WI38 (cell line): Measurements from ENCODE around the gene CDHR3.
"Not testable (repeated sequence)": the region's sequence is repeated elsewhere in the genome, so short reads cannot be mapped to it uniquely, and the experiment has no call there.

Experiments
- H3K4me3 ChIP-seq: 2 replicates; pipeline ENCODE4 v1.5.1; 2011; ENCODE audit warnings: low read depth, mild to moderate bottlenecking, control low read depth, low read length
- CTCF ChIP-seq: IDR thresholded peaks from 2 replicates; pipeline ENCODE4 v1.5.1; 2012; ENCODE audit warnings: low read depth, mild to moderate bottlenecking, control low read depth, low read length

Gene CDHR3

GRCh38 chr7:105999256-105999655, 36.2 kb downstream of the CDHR3 start:
- no peak overlapping the region for H3K4me3 ChIP-seq
- no peak for TF ChIP-seq CTCF

- no peak for TF ChIP-seq CTCF
- no peak overlapping the region for H3K4me3 ChIP-seq
Observed at GRCh38 chr7:106001196-106001595, 38.1 kb downstream of the CDHR3 start.

- no peak for TF ChIP-seq CTCF
- H3K4me3 ChIP-seq: no peak overlapping the region
Observed at GRCh38 chr7:106001886-106002285, 38.8 kb downstream of the CDHR3 start.

- no peak for TF ChIP-seq CTCF
- H3K4me3 ChIP-seq: no peak overlapping the region
Observed at GRCh38 chr7:106003525-106004064, 40.5 kb downstream of the CDHR3 start.

- no peak overlapping the region for H3K4me3 ChIP-seq
- no peak for TF ChIP-seq CTCF
Observed at GRCh38 chr7:106006906-106007305, 43.8 kb downstream of the CDHR3 start.

- not testable (repeated sequence) for H3K4me3 ChIP-seq
Observed at GRCh38 chr7:106007796-106008195, 44.7 kb downstream of the CDHR3 start.

- H3K4me3 ChIP-seq: no peak overlapping the region; the same call in 1 of the 2 replicates
- TF ChIP-seq CTCF: peak; percentile 92
Observed at GRCh38 chr7:106009503-106010226, 46.6 kb downstream of the CDHR3 start.

- H3K4me3 ChIP-seq: no peak overlapping the region; the same call in 1 of the 2 replicates
- TF ChIP-seq CTCF: no peak
Observed at GRCh38 chr7:106010331-106010730, 47.3 kb downstream of the CDHR3 start.
